Measurements from ENCODE around the gene CRISP2.

DNA sequence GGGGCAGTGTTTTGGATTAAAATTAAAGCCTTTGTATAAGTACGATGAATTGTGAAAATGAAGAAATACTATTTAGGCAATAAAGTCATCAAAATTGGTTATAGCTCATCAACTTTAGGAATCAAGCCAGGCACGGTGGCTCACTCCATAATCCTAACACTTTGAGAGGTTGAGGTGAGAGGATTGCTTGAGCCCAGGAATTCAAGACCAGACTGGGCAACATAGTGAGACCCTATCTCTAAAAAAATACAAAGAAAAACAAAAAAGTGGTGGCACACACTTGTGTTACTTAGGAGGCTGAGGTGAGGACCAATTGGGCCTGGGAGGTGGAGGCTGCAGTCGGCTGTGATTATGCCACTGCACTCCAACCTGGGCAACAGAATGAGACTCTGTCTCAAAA is 68.2 kb downstream of the CRISP2 start:
- no peak for TF ChIP-seq EZH2 (IDR thresholded peaks at IDR 0.05; ENCODE audit: insufficient read depth, poor library complexity, severe bottlenecking)
- TF ChIP-seq EZH2phosphoT487 (IDR thresholded peaks at IDR 0.05; ENCODE audit: insufficient read depth, low read depth): no peak
